RCC 7860 (cell line): ENCODE measurements around the gene SDC1.
A peak's percentile ranks its signal among the peaks of the same experiment; 100 is the strongest.

Experiments used
- DNase-seq: peaks from one replicate; pipeline ENCODE4 v3.0.0-alpha.2; 2015; ENCODE audit warnings: low spot score
- FAIRE-seq: peaks from 2 replicates; lab custom pipeline; 2012; peaks lifted over from hg19 to GRCh38; lab: Jason Lieb, UNC

SDC1 gene

DNA sequence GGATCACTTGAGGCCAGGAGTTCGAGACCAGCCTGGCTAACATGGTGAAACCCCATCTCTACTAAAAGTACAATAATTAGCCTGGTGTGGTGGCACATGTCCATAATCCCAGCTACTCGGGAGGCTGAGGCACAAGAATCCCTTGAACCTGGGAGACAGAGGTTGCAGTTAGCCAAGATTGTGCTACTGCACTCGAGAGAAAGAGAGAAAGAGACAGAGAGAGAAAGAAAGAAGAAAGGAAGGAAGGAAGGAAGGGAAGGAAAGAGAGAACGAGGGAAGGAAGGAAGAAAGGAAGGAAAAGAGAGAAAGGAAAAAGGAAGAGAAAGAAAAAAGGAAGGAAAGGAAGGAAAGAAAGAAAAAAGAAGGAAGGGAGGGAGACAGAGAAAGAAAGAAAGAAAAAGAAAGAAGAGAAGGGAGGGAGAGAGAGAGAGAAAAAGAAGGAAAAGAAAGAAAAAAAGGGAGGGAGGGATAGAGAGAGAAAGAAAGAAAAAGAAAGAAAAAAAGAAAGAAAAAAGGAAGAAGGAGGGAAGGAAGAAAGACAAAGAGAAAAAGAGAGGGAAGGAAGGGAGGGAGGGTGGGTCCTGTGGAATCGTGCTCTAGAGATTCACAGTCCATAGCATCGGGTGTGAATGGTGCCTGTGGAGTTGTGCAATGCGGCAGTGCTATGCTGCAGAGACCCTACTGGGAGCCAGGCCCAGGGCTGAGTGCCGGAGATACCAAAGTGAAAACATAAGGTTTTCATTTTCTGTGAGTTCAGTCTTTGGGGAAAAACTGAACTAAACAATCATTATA lies 4.6 kb upstream of the SDC1 start:
- FAIRE-seq (no peak), DNase-seq (no peak)

DNA sequence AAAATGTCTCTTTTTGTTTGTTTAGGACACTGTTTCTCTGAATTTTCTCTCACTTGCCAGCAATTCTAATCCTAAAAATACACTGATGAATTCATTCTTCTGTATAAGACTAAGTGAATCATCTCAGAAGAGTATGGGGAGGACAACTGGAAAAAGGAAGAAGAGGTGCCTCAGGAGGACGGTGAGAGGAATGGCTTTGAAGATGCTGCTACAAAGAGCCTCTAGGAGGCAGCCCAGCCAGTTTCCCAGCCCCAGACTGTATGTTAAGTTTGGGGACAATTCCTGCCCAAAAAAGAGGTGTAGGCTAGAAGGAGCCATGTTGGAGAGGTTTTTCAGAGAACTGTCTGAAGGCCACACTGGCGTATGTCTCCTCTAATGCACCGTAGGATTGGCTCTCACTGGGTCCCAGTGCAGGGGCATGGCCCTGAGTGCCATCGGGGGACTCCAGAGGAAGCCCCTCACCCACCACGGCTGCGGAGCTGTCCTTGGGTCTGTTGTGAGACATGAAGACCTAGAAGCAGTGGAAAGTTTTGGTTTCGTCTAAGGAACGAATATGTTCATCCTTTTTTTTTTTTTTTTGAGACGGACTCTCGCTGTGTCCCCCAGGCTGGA lies 3.1 kb upstream of the SDC1 start:
- FAIRE-seq (no peak), DNase-seq (no peak)

DNA sequence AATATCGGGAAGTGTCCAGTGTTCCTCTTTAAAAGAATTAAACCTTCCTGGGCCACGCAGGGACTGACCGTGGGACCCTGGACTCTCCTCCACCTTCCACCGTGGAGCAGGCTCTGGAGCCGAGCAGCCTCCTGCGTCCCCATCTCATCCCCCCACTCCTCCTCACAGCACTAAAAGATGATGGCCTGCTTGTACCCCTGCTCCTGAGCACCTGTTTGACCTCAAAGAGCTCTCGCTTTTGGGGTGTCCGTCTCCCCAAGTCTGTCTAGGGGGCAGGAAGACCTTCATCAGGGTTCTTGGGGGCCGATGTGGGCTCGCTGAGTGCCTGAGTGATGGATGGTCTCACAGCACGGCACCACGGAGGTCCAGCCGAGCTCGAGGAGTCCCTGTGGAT lies 1.2 kb upstream of the SDC1 start:
- FAIRE-seq (no peak), DNase-seq (no peak)

DNA sequence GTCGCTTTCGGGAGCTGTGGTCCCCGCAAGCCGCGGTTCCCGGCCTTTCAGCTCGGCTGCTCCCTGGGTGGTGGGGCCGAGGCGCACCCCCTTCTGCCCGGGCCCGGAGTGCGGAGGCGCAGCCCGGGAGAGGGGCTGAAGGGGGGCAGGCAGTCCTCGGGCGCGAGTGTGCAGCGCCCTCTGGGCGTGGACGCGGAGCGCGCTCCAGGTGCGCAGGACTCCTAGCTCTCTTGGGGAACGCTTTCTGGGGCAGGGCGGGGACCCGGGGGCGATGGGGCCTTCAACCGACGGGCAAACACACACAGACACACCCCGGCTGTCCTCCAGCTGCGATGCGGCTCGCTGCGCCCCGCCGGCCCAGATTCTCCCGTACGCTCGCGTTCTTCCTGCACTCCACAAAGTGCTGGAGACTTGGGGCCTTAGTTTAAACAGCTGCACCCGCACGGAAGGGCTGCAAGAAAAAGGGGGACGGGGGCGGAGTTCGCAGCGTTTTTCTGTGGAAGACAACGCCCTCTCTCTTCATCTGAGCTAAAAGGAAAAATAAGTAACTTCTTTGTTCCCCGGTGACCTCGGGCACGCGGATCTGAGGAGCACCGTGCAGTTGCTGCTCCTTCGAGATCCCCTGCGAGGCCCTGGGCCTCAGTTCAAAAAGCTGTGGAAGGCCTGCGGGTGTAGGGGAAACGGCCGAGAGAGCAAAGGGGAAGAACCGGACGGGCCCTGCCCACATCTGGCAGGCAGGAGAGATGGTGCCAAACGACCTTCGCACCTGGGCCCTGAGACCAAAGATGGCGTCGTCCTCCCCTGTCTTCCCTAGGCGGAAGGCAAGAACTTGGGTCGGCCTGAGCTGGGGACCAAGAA lies 593 bp upstream of the SDC1 start:
- DNase-seq (peak; percentile 35), FAIRE-seq (no peak)

DNA sequence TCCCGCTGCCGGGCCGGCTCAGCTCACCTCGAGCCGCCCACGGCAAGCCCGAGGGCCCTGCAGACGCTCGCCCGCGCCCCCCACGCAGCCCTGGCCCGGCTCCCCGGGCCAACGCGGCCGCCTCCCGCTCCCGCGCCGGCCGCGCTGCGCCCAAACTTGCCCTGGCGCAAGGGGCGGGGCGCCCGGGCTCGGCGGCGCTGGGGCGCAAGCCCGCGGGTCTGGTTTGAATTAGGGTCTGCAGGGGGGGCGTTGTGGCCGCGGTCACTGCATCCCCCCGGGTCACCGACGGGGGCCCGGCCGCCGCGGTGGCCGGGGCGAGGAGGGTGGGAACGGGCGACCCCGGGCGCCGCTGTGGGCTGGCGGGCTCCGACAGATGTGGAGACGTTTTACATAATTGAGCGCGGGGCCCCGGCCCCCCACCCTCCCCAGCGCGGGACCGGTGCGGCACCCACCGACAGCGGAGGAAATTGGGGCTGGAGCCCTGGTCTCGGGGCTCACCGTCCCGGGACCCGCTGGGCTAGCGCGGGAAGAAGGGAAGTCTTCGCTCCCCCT lies 690 bp downstream of the SDC1 start:
- no peak for FAIRE-seq
- no peak for DNase-seq

DNA sequence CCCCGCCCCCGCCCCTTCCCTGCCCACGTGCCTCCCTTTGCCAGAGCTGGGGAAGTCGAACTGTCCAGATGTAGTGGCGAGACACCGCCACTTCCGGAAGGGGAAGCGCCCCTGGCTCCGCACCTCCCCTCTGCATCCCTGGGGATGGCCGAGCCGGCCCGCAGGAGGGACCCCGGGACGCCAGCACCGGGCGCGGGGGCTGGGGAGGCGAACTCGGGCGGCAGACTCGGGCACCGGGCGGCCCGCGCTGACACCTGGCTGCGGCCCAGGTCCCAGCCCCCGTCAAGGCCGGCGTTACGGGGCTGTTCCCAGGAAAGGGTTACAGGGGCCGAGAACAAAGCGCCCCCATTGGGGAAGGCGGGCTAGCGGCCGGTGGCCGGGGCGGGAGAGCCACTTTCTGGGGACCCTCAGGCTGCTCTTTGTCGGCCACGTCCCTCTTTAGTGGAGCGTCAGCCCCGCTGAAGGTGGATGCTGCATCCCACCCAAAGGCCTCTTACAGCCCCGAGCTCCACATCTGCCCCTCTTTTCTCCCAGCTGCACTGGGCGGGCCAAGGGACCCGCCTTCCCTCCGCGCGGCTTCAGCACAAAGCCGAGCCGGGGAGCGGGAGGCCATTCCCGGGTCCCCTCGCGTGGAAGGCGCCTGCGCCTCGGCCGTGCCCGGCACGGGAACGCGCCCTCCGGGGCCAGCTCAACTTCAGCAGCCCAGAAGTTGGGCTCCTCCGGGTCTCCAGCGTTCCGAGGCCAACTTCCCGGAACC lies 1.3 kb downstream of the SDC1 start:
- FAIRE-seq (no peak), DNase-seq (peak; percentile 50)

DNA sequence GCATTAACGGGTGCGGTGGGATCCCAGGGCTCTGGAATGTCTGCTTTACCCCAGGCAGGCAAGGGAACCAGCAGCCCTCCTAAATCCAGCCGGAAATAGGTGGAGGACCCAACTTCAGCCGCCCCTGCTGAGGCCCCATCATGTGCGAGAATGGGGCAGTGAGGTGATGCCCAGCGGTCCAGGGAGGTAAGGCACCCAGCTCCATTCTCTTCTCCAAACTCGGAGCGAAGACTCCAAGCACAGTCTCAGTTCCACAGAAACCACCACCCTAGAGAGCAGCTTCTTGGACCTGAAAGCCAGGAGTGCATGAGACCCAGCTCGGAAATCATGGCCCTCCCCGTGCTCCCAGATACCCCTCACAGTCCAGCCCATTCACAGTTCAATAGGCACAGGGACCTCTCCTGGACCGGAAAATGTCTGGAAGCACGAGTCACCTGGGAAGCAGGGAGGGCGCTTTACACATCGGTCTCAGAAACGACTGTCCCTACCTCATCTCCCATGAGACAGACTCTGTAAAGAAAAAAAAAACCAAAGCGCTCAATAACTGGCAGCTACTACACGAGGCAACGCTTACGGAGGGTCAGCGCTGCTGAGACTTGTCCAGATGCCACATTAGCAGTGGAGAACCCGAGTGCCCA lies 2.0 kb downstream of the SDC1 start:
- DNase-seq (no peak), FAIRE-seq (no peak)

DNA sequence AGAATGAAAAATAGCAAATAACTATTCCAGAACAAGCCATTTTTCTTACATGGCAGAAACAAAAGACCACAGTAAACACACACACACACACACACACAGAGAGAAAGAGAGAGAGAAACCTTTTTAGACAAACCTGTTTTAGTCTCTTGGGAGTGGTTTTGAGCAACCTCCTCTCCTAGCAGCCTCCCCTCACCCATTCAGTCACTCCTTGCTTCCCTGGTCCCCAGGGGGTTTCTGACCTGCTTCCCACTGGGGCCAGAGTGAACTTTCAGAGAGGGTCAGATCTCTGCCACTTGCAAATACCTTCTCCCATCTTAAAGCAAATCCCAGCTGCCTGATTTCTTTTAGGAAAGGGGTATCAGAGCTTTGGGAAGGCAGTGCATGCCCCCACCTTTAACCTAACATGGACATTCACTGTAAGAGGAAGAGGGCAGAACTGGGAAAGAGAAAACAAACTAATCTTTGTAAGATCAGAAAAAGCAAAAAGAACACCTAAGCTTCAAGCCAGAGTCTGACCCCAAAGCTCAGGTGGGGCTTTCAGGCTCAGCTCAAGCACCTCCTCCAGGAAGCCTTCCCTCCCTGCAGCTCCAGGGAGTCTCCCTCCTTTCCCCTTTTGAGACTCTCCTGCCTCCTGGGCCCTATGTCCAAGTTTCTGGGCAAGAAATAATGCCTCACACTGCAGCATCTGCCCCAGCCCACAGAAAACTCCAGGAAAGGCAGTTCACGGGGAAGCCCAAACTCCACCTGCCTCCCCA lies 2.7 kb downstream of the SDC1 start:
- FAIRE-seq, result no peak
- DNase-seq, result no peak

DNA sequence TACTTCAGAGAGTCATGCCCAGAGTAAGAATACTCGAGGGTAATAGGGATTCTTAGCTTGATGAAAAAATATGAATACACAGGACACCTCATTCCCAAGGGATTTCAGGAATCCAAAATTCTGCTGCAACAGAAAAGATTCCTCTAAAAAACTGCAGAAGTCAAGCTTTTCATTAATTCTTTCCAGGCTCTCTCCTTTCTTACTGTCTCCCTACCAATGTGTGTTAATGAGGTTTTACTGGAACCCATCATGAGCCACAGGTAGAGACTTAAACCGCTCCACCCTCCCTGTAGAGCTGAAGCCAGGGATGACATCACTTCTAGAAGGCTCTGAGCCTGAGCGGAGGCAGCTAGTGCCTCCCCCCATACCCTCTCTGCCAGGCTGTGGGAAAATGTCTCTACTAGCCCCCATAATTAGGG lies 3.4 kb downstream of the SDC1 start:
- peak; percentile 20 for DNase-seq
- no peak for FAIRE-seq

DNA sequence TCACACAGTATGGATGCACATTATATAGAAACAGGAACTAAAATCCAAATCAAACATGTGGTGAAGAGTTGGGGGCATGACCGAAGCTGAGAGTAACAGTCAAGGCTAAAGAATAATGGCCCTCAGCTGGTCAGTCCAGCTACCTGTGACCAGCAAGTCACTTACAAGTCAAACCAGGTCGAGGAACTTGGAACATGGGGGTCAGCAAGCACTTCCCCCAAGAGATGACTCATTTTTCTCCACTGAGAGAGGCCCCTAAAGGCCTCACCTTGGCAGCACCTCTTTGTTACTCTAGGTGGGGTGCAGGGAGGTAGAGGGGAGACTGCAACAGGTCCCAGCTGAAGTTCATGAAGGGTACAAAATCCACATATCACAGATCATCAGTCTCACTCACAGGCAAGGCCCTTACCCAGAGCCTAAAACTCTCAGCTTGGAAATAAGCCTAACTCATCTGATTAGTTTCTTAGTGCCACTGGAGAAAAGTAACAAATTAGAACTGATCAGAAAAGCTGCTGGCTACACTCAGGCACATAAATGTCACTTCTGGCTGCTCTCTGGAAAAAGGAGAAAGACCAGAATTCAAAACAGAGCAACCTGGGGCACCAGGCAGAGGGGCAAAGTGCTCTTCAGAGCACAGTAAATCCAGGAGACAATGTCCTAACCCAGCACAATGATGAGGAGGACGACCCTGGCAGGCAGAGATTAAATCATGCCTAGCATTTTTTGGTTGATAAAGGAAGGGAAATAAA lies 4.0 kb downstream of the SDC1 start:
- DNase-seq (no peak), FAIRE-seq (no peak)

DNA sequence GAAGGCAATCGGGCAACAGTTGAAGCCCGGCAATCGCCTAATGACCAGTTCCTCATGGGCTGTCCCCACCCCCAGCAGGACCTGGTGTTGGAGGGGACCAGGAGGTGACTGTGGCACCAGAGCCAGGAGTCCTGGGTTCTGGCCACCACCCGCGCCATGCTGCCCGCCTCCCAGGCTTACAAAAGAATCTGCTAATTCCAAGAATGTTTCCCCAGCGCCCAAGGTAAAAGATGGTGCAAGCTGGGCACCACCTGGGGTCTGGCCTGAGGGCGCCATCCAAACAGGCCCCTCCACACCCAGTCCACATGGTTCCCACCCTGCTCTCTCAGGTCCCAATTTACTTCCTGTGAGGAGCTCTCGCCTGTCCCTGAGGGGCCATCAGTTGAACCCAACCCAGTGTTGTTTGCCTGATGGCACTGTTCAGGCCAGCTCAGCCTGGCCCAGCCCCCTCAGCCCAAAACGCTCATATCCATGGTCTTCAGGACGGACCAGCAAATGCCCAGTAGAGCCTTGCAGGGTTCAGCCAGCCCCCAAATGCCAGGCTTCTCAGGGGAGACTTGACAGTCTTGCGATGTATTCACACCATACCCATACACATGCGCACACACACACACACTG lies 5.1 kb downstream of the SDC1 start:
- FAIRE-seq, result no peak
- no peak for DNase-seq

DNA sequence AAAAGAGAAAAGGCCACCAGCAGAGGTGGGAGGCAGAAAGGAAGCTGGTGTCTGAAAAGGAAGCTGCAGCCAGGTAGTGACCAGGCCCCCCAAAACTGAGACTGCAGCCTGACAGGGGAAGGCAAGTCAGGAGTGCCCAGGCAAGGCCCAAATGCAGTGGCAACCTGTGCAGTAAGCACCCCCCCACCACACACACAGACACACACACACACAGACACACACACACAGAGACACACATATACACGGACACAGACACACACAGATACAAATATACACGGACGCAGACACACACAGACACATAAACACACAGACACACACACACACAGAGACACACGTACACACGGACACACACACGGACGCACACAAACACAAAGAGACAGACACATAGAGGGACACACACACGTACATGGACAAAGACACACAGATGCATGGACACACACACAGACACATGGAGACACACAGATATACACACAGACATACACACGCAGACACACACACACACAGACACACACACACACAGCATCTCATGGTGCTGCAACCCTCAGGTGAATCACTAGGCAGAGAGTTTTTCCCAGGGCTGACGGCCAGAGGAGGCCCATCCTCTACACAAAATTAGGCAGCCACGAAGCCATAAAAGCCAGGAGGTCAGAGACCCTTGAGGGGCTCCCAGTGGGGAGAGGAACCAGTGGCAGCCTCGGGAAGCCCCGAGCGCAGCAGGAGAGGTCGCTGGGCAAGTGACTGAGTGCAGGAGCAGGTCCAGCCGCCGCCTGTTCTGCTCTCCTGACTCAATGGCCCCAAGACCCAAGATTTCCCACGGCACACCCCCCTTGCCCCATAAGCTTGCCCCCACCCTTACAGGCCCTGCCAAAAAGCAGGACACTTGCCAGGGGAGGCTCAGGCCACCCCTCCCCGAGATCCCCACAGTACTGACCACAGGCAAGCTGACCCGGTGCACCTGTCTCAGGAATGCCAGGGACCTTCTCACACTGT lies 6.3 kb downstream of the SDC1 start:
- FAIRE-seq (no peak), DNase-seq (no peak)

DNA sequence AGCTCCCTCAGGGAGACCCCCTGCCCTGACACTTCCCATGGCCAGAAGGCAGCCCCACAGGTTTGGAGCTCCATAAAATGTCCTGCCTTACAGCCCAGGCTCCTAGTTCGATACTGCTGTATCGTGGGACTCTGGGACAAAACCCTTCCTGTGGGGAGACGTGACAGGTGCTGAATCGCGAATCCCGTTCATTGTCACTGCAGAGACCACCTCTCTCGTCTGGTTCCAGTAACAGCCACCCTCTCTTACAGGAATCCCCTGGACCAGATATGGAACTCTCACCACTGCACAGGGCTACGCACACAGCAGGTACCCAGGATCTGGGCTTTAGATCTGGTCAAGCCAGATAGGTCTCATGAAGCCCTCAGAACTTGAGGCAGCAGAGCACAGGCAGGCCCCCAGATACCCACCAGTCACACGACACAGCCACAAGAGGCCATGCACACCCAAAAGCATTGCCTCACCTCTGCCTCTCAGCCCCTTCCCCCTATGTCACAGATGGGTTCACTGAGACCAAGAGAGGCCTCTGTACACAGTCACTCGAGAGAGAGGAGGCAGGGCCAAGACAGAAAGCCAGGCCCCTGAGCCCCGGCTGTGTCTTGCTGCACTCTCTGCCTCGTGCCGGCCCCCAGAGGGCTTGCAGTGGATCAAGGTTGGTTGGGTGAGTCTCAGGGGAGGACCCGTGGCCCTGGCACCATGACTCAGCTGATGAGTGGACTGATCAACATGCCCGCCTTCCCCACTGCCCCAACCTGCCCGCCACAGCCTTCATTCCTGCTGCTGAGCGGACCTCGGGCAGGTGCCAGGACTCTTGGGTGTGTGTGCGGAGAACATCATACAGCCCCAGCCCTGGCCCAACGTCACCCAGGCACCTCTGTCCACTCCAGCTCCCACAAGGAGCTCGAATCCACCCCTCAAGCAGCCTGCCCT lies 7.6 kb downstream of the SDC1 start:
- FAIRE-seq, result no peak

DNA sequence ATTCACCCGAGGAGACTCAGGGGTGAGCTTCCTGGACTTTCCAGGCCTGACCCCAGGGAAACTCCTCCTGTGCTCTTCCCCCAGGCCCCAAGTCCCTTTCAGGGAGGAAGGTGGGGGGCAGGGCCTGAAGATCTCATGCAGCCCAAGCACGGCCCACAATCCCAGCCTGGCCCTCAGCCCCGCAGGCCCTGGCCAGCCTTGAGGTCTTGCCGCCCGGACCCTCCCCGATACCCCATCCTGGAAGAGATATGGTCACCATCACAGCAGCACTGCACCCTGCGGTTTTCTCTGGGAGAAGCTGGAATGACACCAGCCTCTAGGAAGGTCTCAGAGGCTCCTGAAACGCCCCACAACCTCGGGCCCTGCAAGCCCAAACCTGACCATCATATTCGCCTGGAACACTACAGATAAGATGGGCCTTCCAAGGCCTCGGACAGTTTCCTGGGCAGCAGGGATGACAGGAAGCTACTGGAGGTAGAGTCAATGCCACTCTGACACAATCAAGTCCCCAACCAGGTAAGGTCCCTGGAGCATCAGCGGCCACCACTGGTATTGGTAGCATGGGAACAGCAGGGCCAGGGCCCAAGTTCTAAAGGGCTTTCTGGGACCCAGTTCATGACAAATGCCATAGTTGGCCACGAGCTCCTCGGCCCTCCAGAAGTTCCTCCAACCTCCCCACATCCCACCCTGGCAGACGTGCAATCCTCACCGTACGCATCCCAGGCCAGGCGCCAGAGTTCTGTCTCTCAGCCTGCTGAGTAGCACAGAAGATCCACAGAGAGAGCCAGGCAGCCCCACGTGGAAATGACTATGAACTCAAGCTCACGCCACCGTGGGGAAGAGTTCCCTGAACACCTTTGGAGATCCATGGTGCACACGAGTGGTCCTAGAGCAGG lies 8.6 kb downstream of the SDC1 start:
- DNase-seq (no peak), FAIRE-seq (no peak)

More for the DNA sequence above, 7.6 kb downstream of the SDC1 start:
- DNase-seq, result peak; percentile 59
